Measurements from ENCODE around the gene TCAF2. TPM values are rescaled to one million over a fixed set of nuclear protein-coding genes. Genes with fewer than 3 reads are reported as not detected.

TCAF2 gene
- total RNA-seq, 1 donor from 2014 or later: 2.1 TPM

Small RNA genes lying within 50 kb of the gene (small RNA-seq; reads per million reads assigned to genes)
- gene AC073264.2 (not detected), gene RNU6-162P (not detected)

Other genes with a start within 250 kb of the TCAF2 start
- gene ZYX, start 239.6 kb upstream of the TCAF2 start, total RNA-seq: 17.7 TPM
- 0.52 TPM for gene EPHA1, start 212.1 kb upstream of the TCAF2 start, total RNA-seq
- not detected for gene TAS2R60, start 177.5 kb upstream of the TCAF2 start, total RNA-seq
- not detected for gene TAS2R41, start 143.1 kb upstream of the TCAF2 start, total RNA-seq
- gene CTAGE15, start 49.2 kb upstream of the TCAF2 start, total RNA-seq: under 0.01 TPM
- 2.1 TPM for gene CTAGE6, start 136.7 kb downstream of the TCAF2 start, total RNA-seq